Osteocyte (in vitro differentiated cells): ENCODE results near the gene DERA. TPM values are rescaled to one million over a fixed set of nuclear protein-coding genes. Genes with fewer than 3 reads are reported as not detected.
"Not testable (repeated sequence)": the region's sequence is repeated elsewhere in the genome, so short reads cannot be mapped to it uniquely, and the experiment has no call there.

Experiments
- DNase-seq: peaks from one replicate; pipeline ENCODE4 v3.0.0; 2021; ENCODE audit warnings: mixed read lengths; ENCODE audit not compliant: unreplicated experiment; ENCODE audit errors: extremely low spot score
- H3K27ac Mint-ChIP-seq: one replicate; pipeline ENCODE4 v1.8.0; 2021; ENCODE audit warnings: mild to moderate bottlenecking, mixed read lengths; ENCODE audit not compliant: unreplicated experiment
- H3K27me3 Mint-ChIP-seq: one replicate; pipeline ENCODE4 v1.8.0; 2021; ENCODE audit warnings: mixed read lengths; ENCODE audit not compliant: unreplicated experiment
- H3K36me3 Mint-ChIP-seq: one replicate; pipeline ENCODE4 v1.8.0; 2021; ENCODE audit warnings: mixed read lengths; ENCODE audit not compliant: unreplicated experiment
- H3K4me1 Mint-ChIP-seq: one replicate; pipeline ENCODE4 v1.8.0; 2021; ENCODE audit warnings: mixed read lengths; ENCODE audit not compliant: unreplicated experiment
- H3K4me3 Mint-ChIP-seq: one replicate; pipeline ENCODE4 v1.8.0; 2021; ENCODE audit warnings: mild to moderate bottlenecking, moderate library complexity, mixed read lengths; ENCODE audit not compliant: unreplicated experiment
- H3K9me3 Mint-ChIP-seq: one replicate; pipeline ENCODE4 v1.8.0; 2021; ENCODE audit warnings: mixed read lengths; ENCODE audit not compliant: unreplicated experiment
- total RNA-seq: library from RNA; stranded (reverse); gene quantifications from 2 replicates; pipeline ENCODE4 v1.2.1, GENCODE V29; 2021
- TF ChIP-seq, protein P1 (sequence below): fragments of 200-600 bp; sonication (generic); IDR thresholded peaks from 2 replicates; pipeline ENCODE4 v1.5.0; 2021; ENCODE audit warnings: antibody characterized with exemption, mild to moderate bottlenecking, moderate library complexity

Gene DERA
- total RNA-seq, 1 donor from 2014 or later: 29.8 TPM

GRCh38 chr12:15962760-15963159 lies 51.6 kb downstream of the DERA start:
- no peak overlapping the region for H3K4me3 Mint-ChIP-seq
- H3K9me3 Mint-ChIP-seq: no peaks in the 10 kb centered on the region
- H3K27me3 Mint-ChIP-seq: no peaks in the 10 kb centered on the region
- TF ChIP-seq, protein P1, sequence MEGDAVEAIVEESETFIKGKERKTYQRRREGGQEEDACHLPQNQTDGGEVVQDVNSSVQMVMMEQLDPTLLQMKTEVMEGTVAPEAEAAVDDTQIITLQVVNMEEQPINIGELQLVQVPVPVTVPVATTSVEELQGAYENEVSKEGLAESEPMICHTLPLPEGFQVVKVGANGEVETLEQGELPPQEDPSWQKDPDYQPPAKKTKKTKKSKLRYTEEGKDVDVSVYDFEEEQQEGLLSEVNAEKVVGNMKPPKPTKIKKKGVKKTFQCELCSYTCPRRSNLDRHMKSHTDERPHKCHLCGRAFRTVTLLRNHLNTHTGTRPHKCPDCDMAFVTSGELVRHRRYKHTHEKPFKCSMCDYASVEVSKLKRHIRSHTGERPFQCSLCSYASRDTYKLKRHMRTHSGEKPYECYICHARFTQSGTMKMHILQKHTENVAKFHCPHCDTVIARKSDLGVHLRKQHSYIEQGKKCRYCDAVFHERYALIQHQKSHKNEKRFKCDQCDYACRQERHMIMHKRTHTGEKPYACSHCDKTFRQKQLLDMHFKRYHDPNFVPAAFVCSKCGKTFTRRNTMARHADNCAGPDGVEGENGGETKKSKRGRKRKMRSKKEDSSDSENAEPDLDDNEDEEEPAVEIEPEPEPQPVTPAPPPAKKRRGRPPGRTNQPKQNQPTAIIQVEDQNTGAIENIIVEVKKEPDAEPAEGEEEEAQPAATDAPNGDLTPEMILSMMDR: no peak
- no peak overlapping the region for H3K27ac Mint-ChIP-seq
- no peak for DNase-seq
- H3K4me1 Mint-ChIP-seq: peaks cover 3% of the 10 kb centered on the region
- peaks cover 45% of the 10 kb centered on the region for H3K36me3 Mint-ChIP-seq

GRCh38 chr12:15963271-15963670 lies 52.1 kb downstream of the DERA start:
- peaks cover 3% of the 10 kb centered on the region for H3K4me1 Mint-ChIP-seq
- no peaks in the 10 kb centered on the region for H3K27me3 Mint-ChIP-seq
- no peak for DNase-seq
- H3K4me3 Mint-ChIP-seq: no peak overlapping the region
- no peak overlapping the region for H3K27ac Mint-ChIP-seq
- H3K9me3 Mint-ChIP-seq: no peaks in the 10 kb centered on the region
- TF ChIP-seq, protein P1: no peak
- H3K36me3 Mint-ChIP-seq: peaks cover 42% of the 10 kb centered on the region

DNA sequence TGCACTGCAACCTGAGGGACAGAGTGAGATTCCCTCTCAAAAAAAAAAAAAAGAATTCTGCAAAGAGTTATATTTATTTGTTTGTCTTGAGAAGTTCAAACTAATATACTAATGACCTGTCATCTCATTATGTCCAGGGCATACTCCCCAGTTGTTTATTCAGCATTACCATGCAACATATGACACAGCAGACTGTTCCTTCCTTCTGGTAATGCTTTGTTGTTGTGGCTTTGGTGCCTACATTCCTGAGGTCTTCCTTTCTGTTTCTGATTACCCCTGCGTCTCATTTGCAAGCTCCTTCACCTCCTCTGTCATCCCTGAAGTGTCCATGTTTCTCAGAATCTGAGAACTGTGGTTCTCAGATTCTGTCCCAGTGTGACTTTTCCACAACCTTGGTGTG lies 55.3 kb downstream of the DERA start:
- Mint-ChIP-seq H3K36me3 (peaks cover 36% of the 10 kb centered on the region), H3K4me1 (peaks cover 3% of the 10 kb centered on the region), H3K9me3 (no peaks in the 10 kb centered on the region)

GRCh38 chr12:15967053-15967452 lies 55.9 kb downstream of the DERA start:
- not testable (repeated sequence) for H3K27me3 Mint-ChIP-seq, H3K4me3 Mint-ChIP-seq, H3K27ac Mint-ChIP-seq, H3K4me1 Mint-ChIP-seq, DNase-seq, H3K9me3 Mint-ChIP-seq
- H3K36me3 Mint-ChIP-seq: peaks cover 33% of the 10 kb centered on the region

More for the DNA sequence above, 55.3 kb downstream of the DERA start:
- DNase-seq: no peak
- H3K27ac Mint-ChIP-seq: no peak overlapping the region
- TF ChIP-seq, protein P1: no peak
- no peak overlapping the region for H3K4me3 Mint-ChIP-seq
- no peaks in the 10 kb centered on the region for H3K27me3 Mint-ChIP-seq

DNA sequence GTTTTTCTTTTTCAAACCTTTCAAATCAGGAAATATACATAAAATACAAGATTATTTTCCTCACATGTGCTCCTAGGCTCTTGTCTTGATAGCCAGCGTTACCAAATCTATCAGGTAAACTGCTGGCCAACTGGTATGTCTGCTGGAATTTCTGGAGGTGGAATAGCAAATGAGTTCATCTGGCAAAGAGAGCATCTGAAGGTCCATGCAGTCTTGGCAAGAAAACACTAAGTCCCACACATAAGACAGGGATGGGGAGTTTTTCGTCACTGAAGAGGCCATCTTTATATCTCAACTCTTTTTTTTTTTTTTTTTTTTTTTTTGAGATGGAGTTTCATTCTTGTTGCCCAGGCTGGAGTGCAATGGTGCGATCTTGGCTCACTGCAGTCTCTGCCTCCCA lies 60.1 kb downstream of the DERA start:
- Mint-ChIP-seq H3K4me1 (peaks cover 3% of the 10 kb centered on the region), H3K4me3 (no peak overlapping the region), H3K36me3 (peaks cover 23% of the 10 kb centered on the region), H3K27ac (no peak overlapping the region), H3K27me3 (no peaks in the 10 kb centered on the region), H3K9me3 (no peaks in the 10 kb centered on the region)
- TF ChIP-seq, protein P1: no peak
- DNase-seq: no peak

- Mint-ChIP-seq H3K27me3 (no peaks in the 10 kb centered on the region), H3K27ac (no peak overlapping the region)
- no peak for DNase-seq
Observed at GRCh38 chr12:15972894-15973293, 61.8 kb downstream of the DERA start.

More at GRCh38 chr12:15972894-15973293, 61.8 kb downstream of the DERA start:
- peaks cover 25% of the 10 kb centered on the region for H3K36me3 Mint-ChIP-seq
- H3K4me1 Mint-ChIP-seq: peaks cover 2% of the 10 kb centered on the region
- TF ChIP-seq, protein P1: no peak
- no peak overlapping the region for H3K4me3 Mint-ChIP-seq
- no peaks in the 10 kb centered on the region for H3K9me3 Mint-ChIP-seq
